ENCODE data around the gene OCA2.

DNA sequence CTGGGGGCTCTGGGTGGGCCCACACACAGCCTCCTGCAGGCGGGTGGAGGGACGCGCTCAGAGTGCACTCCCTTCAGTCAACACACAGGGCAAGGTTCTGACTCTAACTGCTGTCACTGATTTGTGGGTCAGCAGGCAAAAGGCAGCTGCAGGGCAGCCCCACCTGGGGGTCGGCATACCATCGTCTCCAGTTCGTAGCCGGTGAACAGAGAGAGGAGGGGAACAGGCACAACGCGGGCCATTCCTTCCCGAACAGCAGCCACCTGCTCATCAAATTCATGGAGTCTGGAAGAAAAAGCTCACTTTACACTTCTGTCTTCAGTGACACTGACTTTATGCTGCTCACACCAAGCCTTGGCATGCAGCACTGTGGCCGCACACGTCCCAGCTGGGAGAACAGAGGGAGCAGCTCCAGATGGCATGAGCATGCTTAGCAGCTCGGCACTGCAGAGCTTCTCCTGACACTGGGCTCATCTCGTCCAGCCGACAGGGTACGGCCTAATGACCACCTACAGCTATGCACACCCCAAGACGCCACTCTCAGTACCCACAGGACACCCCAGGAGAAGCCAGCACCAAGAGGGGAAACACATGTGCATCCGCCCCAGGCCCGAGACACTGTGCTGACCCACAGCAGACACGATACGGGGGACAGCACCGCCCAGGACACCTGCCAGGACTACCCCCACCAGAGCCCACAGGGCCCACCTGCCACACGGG is 14.4 kb upstream of the OCA2 start:
- no peak for TF ChIP-seq POLR2A (IDR thresholded peaks at IDR 0.05)
- TF ChIP-seq, protein P1, sequence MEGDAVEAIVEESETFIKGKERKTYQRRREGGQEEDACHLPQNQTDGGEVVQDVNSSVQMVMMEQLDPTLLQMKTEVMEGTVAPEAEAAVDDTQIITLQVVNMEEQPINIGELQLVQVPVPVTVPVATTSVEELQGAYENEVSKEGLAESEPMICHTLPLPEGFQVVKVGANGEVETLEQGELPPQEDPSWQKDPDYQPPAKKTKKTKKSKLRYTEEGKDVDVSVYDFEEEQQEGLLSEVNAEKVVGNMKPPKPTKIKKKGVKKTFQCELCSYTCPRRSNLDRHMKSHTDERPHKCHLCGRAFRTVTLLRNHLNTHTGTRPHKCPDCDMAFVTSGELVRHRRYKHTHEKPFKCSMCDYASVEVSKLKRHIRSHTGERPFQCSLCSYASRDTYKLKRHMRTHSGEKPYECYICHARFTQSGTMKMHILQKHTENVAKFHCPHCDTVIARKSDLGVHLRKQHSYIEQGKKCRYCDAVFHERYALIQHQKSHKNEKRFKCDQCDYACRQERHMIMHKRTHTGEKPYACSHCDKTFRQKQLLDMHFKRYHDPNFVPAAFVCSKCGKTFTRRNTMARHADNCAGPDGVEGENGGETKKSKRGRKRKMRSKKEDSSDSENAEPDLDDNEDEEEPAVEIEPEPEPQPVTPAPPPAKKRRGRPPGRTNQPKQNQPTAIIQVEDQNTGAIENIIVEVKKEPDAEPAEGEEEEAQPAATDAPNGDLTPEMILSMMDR (IDR thresholded peaks at IDR 0.05): no peak
- TF ChIP-seq POLR2AphosphoS5 (IDR thresholded peaks at IDR 0.05): no peak
- no peak for TF ChIP-seq EP300 (IDR thresholded peaks at IDR 0.05)
